WTC11 (cell line): ENCODE results near the gene TUBD1. TPM values are rescaled to one million over a fixed set of nuclear protein-coding genes. Genes with fewer than 3 reads are reported as not detected.

Source experiments
- ATAC-seq: fragments of 200-7000 bp; cut with Tn5 transposase; 2 replicates; pipeline ENCODE4 v1.10.0; 2021; ENCODE audit warnings: mild to moderate bottlenecking, moderate library complexity
- CTCF ChIA-PET: fragments of 300-600 bp; sonication (Branson Sonifier 250); formaldehyde crosslinking; loops from one replicate; lab custom pipeline; 2021; ENCODE audit warnings: antibody characterized with exemption; lab: Charles Lee
- POLR2A ChIA-PET: fragments of 350-600 bp; sonication (Branson Sonifier 250); formaldehyde crosslinking; loops from one replicate; lab custom pipeline; 2021; ENCODE audit warnings: antibody characterized with exemption; lab: Charles Lee
- DNase-seq: peaks from one replicate; pipeline ENCODE4 v3.0.0; 2021; ENCODE audit warnings: low spot score
- H3K27ac Mint-ChIP-seq: 2 replicates; pipeline ENCODE4 v1.8.0; 2021; ENCODE audit warnings: mixed read lengths
- H3K27me3 Mint-ChIP-seq: 2 replicates; pipeline ENCODE4 v1.8.0; 2021; ENCODE audit warnings: low read depth, mild to moderate bottlenecking, moderate library complexity, mixed read lengths
- H3K36me3 Mint-ChIP-seq: 2 replicates; pipeline ENCODE4 v1.8.0; 2021; ENCODE audit warnings: mixed read lengths
- H3K4me1 Mint-ChIP-seq: 2 replicates; pipeline ENCODE4 v1.8.0; 2022; ENCODE audit warnings: mixed read lengths
- H3K4me3 Mint-ChIP-seq: 2 replicates; pipeline ENCODE4 v1.8.0; 2021; ENCODE audit warnings: mild to moderate bottlenecking, moderate library complexity, mixed read lengths
- H3K9me3 Mint-ChIP-seq: 2 replicates; pipeline ENCODE4 v1.8.0; 2021; ENCODE audit warnings: mixed read lengths
- AFF4 ChIP-seq: sonication (generic); formaldehyde crosslinking; IDR thresholded peaks from 2 replicates; pipeline ENCODE4 v1.8.1; 2023; ENCODE audit warnings: mild to moderate bottlenecking, missing genetic modification reagents, borderline replicate concordance
- CREB1 ChIP-seq: sonication (generic); formaldehyde crosslinking; IDR thresholded peaks from 2 replicates; pipeline ENCODE4 v1.8.0; 2023; ENCODE audit warnings: mild to moderate bottlenecking, missing genetic modification reagents
- CREM ChIP-seq: sonication (generic); formaldehyde crosslinking; IDR thresholded peaks from 2 replicates; pipeline ENCODE4 v1.8.1; 2022; ENCODE audit warnings: mild to moderate bottlenecking, missing genetic modification reagents, moderate library complexity
- E2F5 ChIP-seq: sonication (generic); formaldehyde crosslinking; IDR thresholded peaks from 2 replicates; pipeline ENCODE4 v1.8.1; 2022; ENCODE audit warnings: mild to moderate bottlenecking, moderate library complexity, missing genetic modification reagents
- FOXJ3 ChIP-seq: sonication (generic); formaldehyde crosslinking; IDR thresholded peaks from 2 replicates; pipeline ENCODE4 v1.9.0; 2021; ENCODE audit warnings: missing genetic modification reagents, mild to moderate bottlenecking, borderline replicate concordance
- FOXP4 ChIP-seq: sonication (generic); formaldehyde crosslinking; IDR thresholded peaks from 2 replicates; pipeline ENCODE4 v1.8.0; 2022; ENCODE audit warnings: mild to moderate bottlenecking, missing genetic modification reagents
- IRF1 ChIP-seq: sonication (generic); formaldehyde crosslinking; IDR thresholded peaks from 2 replicates; pipeline ENCODE4 v1.8.0; 2023; ENCODE audit warnings: missing genetic modification reagents
- MAX ChIP-seq: sonication (generic); formaldehyde crosslinking; IDR thresholded peaks from 2 replicates; pipeline ENCODE4 v1.8.0; 2022; ENCODE audit warnings: mild to moderate bottlenecking, missing genetic modification reagents
- MXD4 ChIP-seq: fragments of 250-450 bp; sonication (Bioruptor Pico); IDR thresholded peaks from 2 replicates; pipeline ENCODE4 v1.8.0; 2021; ENCODE audit warnings: mild to moderate bottlenecking, moderate library complexity, borderline replicate concordance
- NR1H2 ChIP-seq: sonication (generic); formaldehyde crosslinking; IDR thresholded peaks from 2 replicates; pipeline ENCODE4 v1.9.0; 2021; ENCODE audit warnings: mild to moderate bottlenecking, moderate library complexity, missing genetic modification reagents
- OVOL2 ChIP-seq: fragments of 250-450 bp; sonication (Bioruptor Pico); IDR thresholded peaks from 2 replicates; pipeline ENCODE4 v1.9.0; 2021; ENCODE audit warnings: mild to moderate bottlenecking, borderline replicate concordance
- RORB ChIP-seq: fragments of 250-450 bp; sonication (Bioruptor Pico); IDR thresholded peaks from 2 replicates; pipeline ENCODE4 v1.9.0; 2021; ENCODE audit warnings: mild to moderate bottlenecking
- TEAD1 ChIP-seq: sonication (generic); formaldehyde crosslinking; IDR thresholded peaks from 2 replicates; pipeline ENCODE4 v1.8.0; 2022; ENCODE audit warnings: mild to moderate bottlenecking, missing genetic modification reagents
- TEAD4 ChIP-seq: sonication (generic); formaldehyde crosslinking; IDR thresholded peaks from 2 replicates; pipeline ENCODE4 v1.8.0; 2022; ENCODE audit warnings: mild to moderate bottlenecking, missing genetic modification reagents
- ZBTB43 ChIP-seq: sonication (generic); formaldehyde crosslinking; IDR thresholded peaks from 2 replicates; pipeline ENCODE4 v1.8.1; 2023; ENCODE audit warnings: mild to moderate bottlenecking, missing genetic modification reagents
- ZNF281 ChIP-seq: sonication (generic); formaldehyde crosslinking; IDR thresholded peaks from 2 replicates; pipeline ENCODE4 v1.8.0; 2023; ENCODE audit warnings: mild to moderate bottlenecking, missing genetic modification reagents
- ZNF512 ChIP-seq: sonication (generic); formaldehyde crosslinking; IDR thresholded peaks from 2 replicates; pipeline ENCODE4 v1.8.1; 2022; ENCODE audit warnings: missing genetic modification reagents, borderline replicate concordance
- total RNA-seq: library from RNA; stranded (reverse); gene quantifications from 3 replicates; pipeline ENCODE4 v1.2.3, GENCODE V29; 2021

TUBD1 gene
- total RNA-seq, 1 experiment from 2014 or later: 12.0 TPM

GRCh38 chr17:59869941-59870218, 22.9 kb downstream of the TUBD1 start (continued):
- no peak for TF ChIP-seq AFF4 (CRISPR knock-in tag)
- no peak for TF ChIP-seq MXD4 (CRISPR knock-in tag)
- TF ChIP-seq CREM: no peak
- no peak for TF ChIP-seq FOXJ3 (CRISPR knock-in tag)
- TF ChIP-seq E2F5 (CRISPR knock-in tag): no peak
- TF ChIP-seq ZBTB43 (CRISPR knock-in tag): no peak
- no peak for TF ChIP-seq TEAD1 (CRISPR knock-in tag)
- no peak for TF ChIP-seq MAX (CRISPR knock-in tag)
- TF ChIP-seq CREB1 (CRISPR knock-in tag): no peak

- no peak overlapping the region for H3K4me3 Mint-ChIP-seq
- DNase-seq: no peak
- ChIA-PET POLR2A (no interaction called here), CTCF (no interaction called here)
- H3K27ac Mint-ChIP-seq: no peak overlapping the region
- no peaks in the 10 kb centered on the region for H3K4me1 Mint-ChIP-seq
- H3K27me3 Mint-ChIP-seq: no peaks in the 10 kb centered on the region
- no peak for ATAC-seq
- H3K9me3 Mint-ChIP-seq: no peaks in the 10 kb centered on the region
- peaks cover 31% of the 10 kb centered on the region for H3K36me3 Mint-ChIP-seq
- TF ChIP-seq RORB: no peak
- no peak for TF ChIP-seq ZNF512
- TF ChIP-seq NR1H2 (CRISPR knock-in tag): no peak
- no peak for TF ChIP-seq FOXJ3 (CRISPR knock-in tag)
- no peak for TF ChIP-seq IRF1 (CRISPR knock-in tag)
- no peak for TF ChIP-seq AFF4 (CRISPR knock-in tag)
- no peak for TF ChIP-seq OVOL2
- TF ChIP-seq E2F5 (CRISPR knock-in tag): no peak
- no peak for TF ChIP-seq FOXP4
- no peak for TF ChIP-seq TEAD4 (CRISPR knock-in tag)
- no peak for TF ChIP-seq ZNF281 (CRISPR knock-in tag)
Observed at GRCh38 chr17:59863616-59864015, 29.1 kb downstream of the TUBD1 start.
